GM23248 (cell line): ENCODE measurements around the gene DLAT. TPM values are rescaled to one million over a fixed set of nuclear protein-coding genes. Genes with fewer than 3 reads are reported as not detected.

Experiments used
- DNase-seq: peaks from one replicate; pipeline ENCODE4 v3.0.0-alpha.2; 2015
- H2AFZ ChIP-seq: fragments of 200-600 bp; sonication (generic); 2 replicates; pipeline ENCODE4 v1.6.1; 2016; ENCODE audit warnings: antibody characterized with exemption
- H3F3A ChIP-seq: fragments of 200-600 bp; sonication (generic); 2 replicates; pipeline ENCODE4 v1.6.1; 2016; ENCODE audit warnings: mild to moderate bottlenecking, antibody characterized with exemption, mixed run types; ENCODE audit not compliant: insufficient read depth
- H3K27ac ChIP-seq: fragments of 200-600 bp; sonication (generic); 2 replicates; pipeline ENCODE4 v1.5.1; 2016; ENCODE audit warnings: mild to moderate bottlenecking
- H3K27me3 ChIP-seq: fragments of 200-600 bp; sonication (generic); replicated peaks from 2 replicates; pipeline ENCODE4 v1.6.1; 2016; ENCODE audit warnings: mild to moderate bottlenecking; ENCODE audit not compliant: insufficient read depth
- H3K36me3 ChIP-seq: fragments of 200-600 bp; sonication (generic); 2 replicates; pipeline ENCODE4 v1.6.1; 2016; ENCODE audit warnings: low read depth, mild to moderate bottlenecking
- H3K4me1 ChIP-seq: fragments of 200-600 bp; sonication (generic); 2 replicates; pipeline ENCODE4 v1.6.1; 2016; ENCODE audit warnings: mild to moderate bottlenecking; ENCODE audit not compliant: insufficient read depth
- H3K4me2 ChIP-seq: fragments of 200-600 bp; sonication (generic); one replicate; pipeline ENCODE4 v1.6.1; 2016; ENCODE audit warnings: mild to moderate bottlenecking; ENCODE audit not compliant: unreplicated experiment
- H3K4me3 ChIP-seq: fragments of 200-600 bp; sonication (generic); 2 replicates; pipeline ENCODE4 v1.5.1; 2016; ENCODE audit warnings: mild to moderate bottlenecking
- H3K79me2 ChIP-seq: fragments of 200-600 bp; sonication (generic); 2 replicates; pipeline ENCODE4 v1.6.1; 2016; ENCODE audit warnings: mild to moderate bottlenecking; ENCODE audit not compliant: insufficient read depth
- H3K9ac ChIP-seq: fragments of 200-600 bp; sonication (generic); 2 replicates; pipeline ENCODE4 v1.6.1; 2016; ENCODE audit warnings: mild to moderate bottlenecking
- H3K9me2 ChIP-seq: fragments of 200-600 bp; sonication (generic); 2 replicates; pipeline ENCODE4 v1.6.1; 2016; ENCODE audit warnings: mixed run types, mild to moderate bottlenecking, moderate library complexity; ENCODE audit not compliant: insufficient read depth
- H3K9me3 ChIP-seq: fragments of 200-600 bp; sonication (generic); one replicate; pipeline ENCODE4 v1.6.1; 2017; ENCODE audit warnings: low read depth
- H4K20me1 ChIP-seq: fragments of 200-600 bp; sonication (generic); 2 replicates; pipeline ENCODE4 v1.6.0; 2016; ENCODE audit not compliant: insufficient read depth
- EZH2 ChIP-seq: fragments of 200-600 bp; sonication (generic); IDR thresholded peaks from 2 replicates; pipeline ENCODE4 v1.6.1; 2018; ENCODE audit warnings: antibody characterized with exemption, mild to moderate bottlenecking; ENCODE audit not compliant: insufficient read depth, poor library complexity, severe bottlenecking
- EZH2phosphoT487 ChIP-seq: fragments of 200-600 bp; sonication (generic); IDR thresholded peaks from 2 replicates; pipeline ENCODE4 v1.6.1; 2018; ENCODE audit warnings: antibody characterized with exemption, moderate library complexity, mild to moderate bottlenecking, low read depth; ENCODE audit not compliant: insufficient read depth
- WGBS, 2 experiments: methylation state at CpG; one replicate each; pipeline ENCODE4 v1.1.6; 2015 to 2017; ENCODE audit warnings: low lambda C conversion rate in 2 of 2, low coverage in 1 of 2; ENCODE audit errors: missing lambda C conversion rate in 2 of 2; 5-methylcytosine and 5-hydroxymethylcytosine counted together
- in situ Hi-C: fragments of 300-500 bp; cut with MboI; formaldehyde crosslinking; loops from 2 replicates; pipeline ENCODE4 v1.15.0; 2020
- polyA plus RNA-seq: library from polyadenylated mRNA; unstranded; fragments of >200 nt; fragmentation: Nextera tagmentation; extraction: Ambion mirVana; gene quantifications from 2 replicates; pipeline ENCODE4 v1.2.1, GENCODE V29; 2016
- total RNA-seq: library from RNA; depleted of rRNA; stranded (reverse); fragments of >200 nt; shearing (Covaris generic); gene quantifications from 2 replicates; pipeline ENCODE4 v1.2.3, GENCODE V29; 2014

Gene DLAT
- total and polyA plus RNA-seq, 2 experiments from 2014 or later = 32.3 to 33.4 TPM

GRCh38 chr11:112049777-112050176, 24.6 kb downstream of the DLAT start:
- no peaks in the 10 kb centered on the region for H3K9me3 ChIP-seq
- no peaks in the 10 kb centered on the region for H3K27me3 ChIP-seq
- in situ Hi-C loops = no loop called here
- no peak overlapping the region for H2AFZ ChIP-seq
- H3K4me3 ChIP-seq = no peak overlapping the region
- H3F3A ChIP-seq = peaks cover 8% of the 10 kb centered on the region; the same call in 1 of the 2 replicates
- no peak overlapping the region for H3K9ac ChIP-seq
- no peaks in the 10 kb centered on the region for H4K20me1 ChIP-seq
- TF ChIP-seq EZH2phosphoT487 (no peak), EZH2 (no peak)
- 50 to 51% methylated on average over 2 of the region's 2 CpGs for WGBS, 2 experiments
- no peak for DNase-seq
- peaks cover 9% of the 10 kb centered on the region for H3K4me1 ChIP-seq
- H3K4me2 ChIP-seq = no peak overlapping the region
- peaks cover 19% of the 10 kb centered on the region; the same call in 1 of the 2 replicates for H3K36me3 ChIP-seq
- H3K79me2 ChIP-seq = peaks cover 14% of the 10 kb centered on the region
- no peaks in the 10 kb centered on the region for H3K9me2 ChIP-seq
- no peak overlapping the region for H3K27ac ChIP-seq

- no peaks in the 10 kb centered on the region for H3K9me3 ChIP-seq
- no peak overlapping the region for H3K4me3 ChIP-seq
- H3K79me2 ChIP-seq = peaks cover 14% of the 10 kb centered on the region
- no peaks in the 10 kb centered on the region for H3K9me2 ChIP-seq
- H2AFZ ChIP-seq = no peak overlapping the region
- H3K9ac ChIP-seq = no peak overlapping the region
- no peak for TF ChIP-seq EZH2
- no peak for TF ChIP-seq EZH2phosphoT487
- DNase-seq = no peak
- WGBS, 2 experiments = 84% methylated on average over 3 of the region's 3 CpGs
- H3K36me3 ChIP-seq = peaks cover 11% of the 10 kb centered on the region; the same call in 1 of the 2 replicates
- H4K20me1 ChIP-seq = no peaks in the 10 kb centered on the region
- in situ Hi-C loops = no loop called here
- peaks cover 9% of the 10 kb centered on the region for H3K4me1 ChIP-seq
- no peak overlapping the region for H3K27ac ChIP-seq
- no peak overlapping the region for H3K4me2 ChIP-seq
- peaks cover 8% of the 10 kb centered on the region; the same call in 1 of the 2 replicates for H3F3A ChIP-seq
- no peaks in the 10 kb centered on the region for H3K27me3 ChIP-seq
Measured at GRCh38 chr11:112050721-112051120, 25.5 kb downstream of the DLAT start.

GRCh38 chr11:112051768-112052167, 26.6 kb downstream of the DLAT start:
- 82 to 89% methylated on average over 3 of the region's 3 CpGs for WGBS, 2 experiments
- peaks cover 8% of the 10 kb centered on the region; the same call in 1 of the 2 replicates for H3F3A ChIP-seq
- H3K4me1 ChIP-seq = peaks cover 9% of the 10 kb centered on the region
- no peaks in the 10 kb centered on the region for H3K27me3 ChIP-seq
- H3K9me2 ChIP-seq = no peaks in the 10 kb centered on the region
- H3K9me3 ChIP-seq = no peaks in the 10 kb centered on the region
- no peak for DNase-seq
- peaks cover 14% of the 10 kb centered on the region for H3K79me2 ChIP-seq
- no peak overlapping the region for H3K4me2 ChIP-seq
- no peaks in the 10 kb centered on the region for H4K20me1 ChIP-seq
- H2AFZ ChIP-seq = no peak overlapping the region
- no peak overlapping the region for H3K27ac ChIP-seq
- in situ Hi-C loops = no loop called here
- H3K9ac ChIP-seq = no peak overlapping the region
- peaks cover 6% of the 10 kb centered on the region; the same call in 1 of the 2 replicates for H3K36me3 ChIP-seq
- TF ChIP-seq EZH2phosphoT487 (no peak), EZH2 (no peak)
- H3K4me3 ChIP-seq = no peak overlapping the region

GRCh38 chr11:112057170-112057569, 32.0 kb downstream of the DLAT start:
- 79 to 83% methylated on average over 4 of the region's 4 CpGs for WGBS, 2 experiments
- H3K9me3 ChIP-seq = no peaks in the 10 kb centered on the region
- H3F3A ChIP-seq = no peaks in the 10 kb centered on the region
- H3K4me3 ChIP-seq = no peak overlapping the region
- DNase-seq = no peak
- H3K4me1 ChIP-seq = no peaks in the 10 kb centered on the region
- no peaks in the 10 kb centered on the region for H4K20me1 ChIP-seq
- TF ChIP-seq EZH2phosphoT487 = no peak
- no peak for TF ChIP-seq EZH2
- in situ Hi-C loops = no loop called here
- no peak overlapping the region for H3K4me2 ChIP-seq
- no peaks in the 10 kb centered on the region for H3K79me2 ChIP-seq
- H3K27ac ChIP-seq = no peak overlapping the region
- H3K9ac ChIP-seq = no peak overlapping the region
- H3K9me2 ChIP-seq = no peaks in the 10 kb centered on the region
- peaks cover 24% of the 10 kb centered on the region for H3K36me3 ChIP-seq
- no peaks in the 10 kb centered on the region for H3K27me3 ChIP-seq
- no peak overlapping the region for H2AFZ ChIP-seq

- Histone ChIP-seq H3K36me3 (peaks cover 33% of the 10 kb centered on the region), H3K4me3 (no peak overlapping the region), H3K9ac (no peak overlapping the region), H3K4me1 (no peaks in the 10 kb centered on the region), H4K20me1 (no peaks in the 10 kb centered on the region), H3K4me2 (no peak overlapping the region), H3K27me3 (no peaks in the 10 kb centered on the region), H2AFZ (no peak overlapping the region), H3K27ac (no peak overlapping the region), H3K9me2 (no peaks in the 10 kb centered on the region), H3K9me3 (no peaks in the 10 kb centered on the region), H3F3A (no peaks in the 10 kb centered on the region), H3K79me2 (no peaks in the 10 kb centered on the region)
- WGBS, 2 experiments = 34 to 38% methylated on average over 1 of the region's 1 CpG
- TF ChIP-seq EZH2 = no peak
- TF ChIP-seq EZH2phosphoT487 = no peak
- no peak for DNase-seq
- in situ Hi-C loops = no loop called here
Measured at GRCh38 chr11:112058103-112058502, 32.9 kb downstream of the DLAT start.
